Measurements from ENCODE around the gene PHC1.
"Not testable (repeated sequence)": the region's sequence is repeated elsewhere in the genome, so short reads cannot be mapped to it uniquely, and the experiment has no call there.

Gene PHC1

DNA sequence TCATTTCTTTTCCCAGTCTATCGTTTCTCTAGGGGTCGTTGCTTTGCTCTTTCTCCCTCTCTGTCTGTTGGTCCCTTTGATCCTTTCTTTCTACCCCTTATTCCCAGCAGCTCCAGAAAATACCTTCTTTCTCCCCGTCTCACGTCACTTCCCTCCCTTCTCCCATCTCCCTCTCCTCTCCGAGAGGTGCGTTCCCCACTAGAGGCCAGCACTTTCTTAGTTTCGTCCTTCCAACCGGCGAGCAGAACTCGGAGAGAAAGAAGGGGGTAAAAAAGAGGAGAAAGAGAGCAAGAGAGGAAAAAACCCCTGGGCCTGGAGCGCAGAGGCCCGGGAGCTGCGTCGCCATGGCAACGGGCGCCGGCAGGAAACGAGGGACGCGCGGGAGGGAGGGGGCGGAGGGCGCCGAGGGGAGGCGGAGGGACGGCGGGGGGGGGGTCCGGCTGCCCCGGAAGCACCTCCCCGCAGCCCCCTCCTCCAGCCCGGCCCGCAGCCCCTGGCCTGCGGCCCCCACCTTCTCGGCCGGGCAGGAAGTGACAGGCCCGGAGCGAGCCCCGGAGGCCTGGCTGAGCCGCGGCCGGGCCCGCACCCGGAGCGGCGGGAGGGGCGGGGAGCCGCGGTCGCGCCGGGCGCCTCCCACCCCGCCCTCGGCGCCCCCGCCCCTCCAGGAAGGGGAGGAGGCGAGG is at the start of gene PHC1:
Gene PHC1 (plus strand): TSS at position 477 of the 683 bp plus-strand sequence. CDS start 3,169 bp downstream, outside the sequence.
- in situ Hi-C loops (cut with MboI; ENCODE audit: low sequenced_read_pairs), result not testable (repeated sequence)

DNA sequence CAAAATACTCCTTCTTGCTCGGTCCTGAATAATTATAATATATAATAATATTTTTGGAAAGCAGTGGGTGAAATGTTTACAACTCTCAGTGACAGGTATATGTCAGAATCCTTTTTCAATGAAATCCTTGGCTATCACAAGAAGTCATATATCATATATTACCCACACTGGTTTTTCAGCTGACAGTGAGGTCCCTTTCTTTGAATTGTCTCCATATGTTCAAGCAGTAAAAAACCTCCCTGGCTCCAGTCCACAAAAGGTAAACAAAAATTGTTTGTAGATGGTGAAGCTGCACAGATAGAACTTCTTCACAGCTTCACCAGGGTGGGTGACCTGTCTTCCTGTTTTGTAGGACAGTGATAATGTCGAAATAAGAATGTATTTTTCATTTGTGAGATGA is 47.9 kb upstream of the PHC1 start:
- in situ Hi-C loops (cut with MboI; ENCODE audit: low sequenced_read_pairs), result loop anchor here (25.0 kb wide), 1 partner anchor 179 kb away; the partner anchor contains the start of gene RIMKLB

DNA sequence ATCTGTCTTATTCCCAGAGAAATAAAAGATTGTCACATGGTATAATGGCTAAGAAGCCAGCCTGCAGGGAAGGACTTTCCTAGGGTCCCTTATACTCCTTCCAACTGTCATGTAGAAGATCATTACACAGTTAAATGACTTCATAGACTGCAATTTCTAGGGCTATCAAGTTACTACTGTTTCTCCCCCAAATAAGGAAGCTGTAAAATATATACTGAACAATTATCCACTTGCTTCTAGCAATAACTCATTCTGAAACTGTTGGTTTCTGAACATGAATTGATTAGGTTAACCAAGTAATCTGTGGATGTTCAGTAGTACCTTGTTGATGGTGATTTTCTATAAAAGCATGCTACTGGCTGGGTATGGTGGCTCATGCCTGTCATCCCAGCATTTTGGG is 47.3 kb upstream of the PHC1 start:
- in situ Hi-C loops (cut with MboI; ENCODE audit: low sequenced_read_pairs), result loop anchor here (25.0 kb wide), 1 partner anchor 180 kb away; the partner anchor contains the start of gene RIMKLB

DNA sequence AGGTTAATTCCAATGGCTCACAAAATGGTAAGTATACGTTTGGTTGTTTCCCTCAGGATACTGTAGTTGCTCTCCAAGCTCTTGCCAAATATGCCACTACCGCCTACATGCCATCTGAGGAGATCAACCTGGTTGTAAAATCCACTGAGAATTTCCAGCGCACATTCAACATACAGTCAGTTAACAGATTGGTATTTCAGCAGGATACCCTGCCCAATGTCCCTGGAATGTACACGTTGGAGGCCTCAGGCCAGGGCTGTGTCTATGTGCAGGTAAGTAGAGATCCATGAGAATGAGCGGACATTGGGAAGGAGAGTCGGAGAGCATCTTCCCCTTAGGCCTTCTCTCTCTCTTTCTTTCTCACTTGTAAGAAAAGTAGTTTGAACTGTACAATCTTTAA is 46.5 kb upstream of the PHC1 start:
- in situ Hi-C loops (cut with MboI; ENCODE audit: low sequenced_read_pairs), result loop anchor here (25.0 kb wide), 1 partner anchor 180 kb away; the partner anchor contains the start of gene RIMKLB

DNA sequence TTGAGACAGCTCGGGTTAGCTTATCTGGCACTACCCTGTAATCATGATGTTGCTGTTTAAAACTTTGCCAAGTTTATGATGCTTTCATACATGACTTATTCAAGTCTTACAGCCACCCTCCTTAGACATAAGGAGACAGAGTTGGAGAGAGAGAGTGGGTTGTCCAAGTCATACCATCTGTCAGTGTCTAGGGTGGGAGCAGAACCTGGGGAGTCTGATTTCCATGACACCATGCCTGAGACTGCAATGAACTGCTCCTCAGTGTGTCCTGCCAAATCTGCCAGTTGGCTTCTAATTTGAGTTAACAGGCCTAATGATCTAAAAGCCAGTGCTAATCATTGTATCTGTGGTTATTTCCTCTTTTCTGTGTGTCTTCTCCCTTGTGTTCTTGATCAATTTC is 43.7 kb upstream of the PHC1 start:
- in situ Hi-C loops (cut with MboI; ENCODE audit: low sequenced_read_pairs), result loop anchor here (25.0 kb wide), 1 partner anchor 183 kb away; the partner anchor contains the start of gene RIMKLB

DNA sequence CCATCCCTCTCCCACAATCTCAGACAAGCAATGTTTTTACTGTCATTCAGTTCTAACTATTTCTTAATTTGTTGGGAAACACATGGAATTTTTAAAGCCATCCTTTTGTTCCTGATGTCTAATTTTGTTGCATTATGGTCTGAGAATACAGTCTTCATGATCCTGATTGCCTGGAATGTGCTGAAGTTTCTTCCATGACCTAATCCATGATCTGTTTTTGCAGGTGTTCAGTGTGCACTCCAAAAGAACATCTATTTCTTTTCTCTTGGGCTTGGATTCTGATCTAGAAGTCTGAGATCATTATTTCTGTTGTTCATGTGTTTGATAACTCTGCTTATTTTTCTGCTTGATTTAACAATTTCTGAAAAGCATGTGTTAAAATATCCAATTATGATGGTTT is 43.2 kb upstream of the PHC1 start:
- in situ Hi-C loops (cut with MboI; ENCODE audit: low sequenced_read_pairs), result loop anchor here (25.0 kb wide), 1 partner anchor 184 kb away; the partner anchor contains the start of gene RIMKLB

DNA sequence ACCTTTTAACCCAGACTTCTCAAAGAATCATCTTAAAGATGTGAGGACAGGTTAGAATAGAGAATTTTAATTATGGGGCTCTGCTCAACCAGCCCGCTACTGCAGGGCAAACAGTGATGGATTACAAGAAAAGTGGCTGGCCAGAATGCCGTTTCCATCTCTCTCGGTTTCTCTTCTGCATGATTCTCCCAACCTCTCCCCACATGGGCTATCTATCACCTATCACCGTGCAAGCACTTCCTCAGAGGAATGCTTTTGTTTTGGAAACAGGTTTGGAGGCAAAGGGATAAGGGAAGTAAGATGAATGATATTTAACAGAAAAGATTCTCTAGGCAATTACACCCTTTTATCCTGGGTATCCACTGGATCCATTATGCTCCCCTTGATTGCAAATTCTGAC is 37.4 kb upstream of the PHC1 start:
- in situ Hi-C loops (cut with MboI; ENCODE audit: low sequenced_read_pairs), result no loop called here

DNA sequence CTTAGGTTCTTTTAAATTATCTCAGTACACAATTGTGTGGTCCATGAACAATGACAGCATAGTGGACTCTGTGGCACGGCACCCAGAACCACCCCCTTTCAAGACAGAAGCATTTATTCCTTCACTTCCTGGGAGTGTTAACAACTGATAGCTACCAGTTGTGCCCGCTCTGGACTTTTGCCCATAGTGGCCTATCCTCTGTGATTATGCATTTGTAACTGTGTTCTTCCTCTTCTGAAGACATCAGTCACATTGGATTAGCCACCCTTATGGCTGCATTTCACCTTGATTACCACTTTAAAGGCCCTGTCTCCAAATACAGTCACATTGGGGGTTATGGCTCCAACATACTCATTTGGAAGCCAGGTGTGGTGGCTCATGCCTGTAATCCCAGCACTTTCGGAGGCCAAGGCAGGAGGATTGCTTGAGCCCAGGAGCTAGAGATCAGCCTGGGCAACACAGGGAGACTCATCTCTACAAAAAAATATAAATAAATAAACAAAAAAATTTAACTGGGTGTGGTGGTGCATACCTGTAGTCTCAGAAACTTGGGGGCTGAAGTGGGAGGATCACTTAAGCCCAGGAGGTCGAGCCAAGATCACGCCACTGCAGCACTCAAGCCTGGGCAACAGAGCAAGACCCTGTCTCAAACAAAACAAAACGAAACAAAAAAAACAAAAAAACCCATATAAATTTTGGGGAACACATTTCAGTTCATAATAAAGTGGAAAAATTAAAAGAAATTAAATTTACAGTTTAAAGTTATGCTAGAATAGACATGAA is 27.6 kb upstream of the PHC1 start:
- in situ Hi-C loops (cut with MboI; ENCODE audit: low sequenced_read_pairs), result no loop called here

DNA sequence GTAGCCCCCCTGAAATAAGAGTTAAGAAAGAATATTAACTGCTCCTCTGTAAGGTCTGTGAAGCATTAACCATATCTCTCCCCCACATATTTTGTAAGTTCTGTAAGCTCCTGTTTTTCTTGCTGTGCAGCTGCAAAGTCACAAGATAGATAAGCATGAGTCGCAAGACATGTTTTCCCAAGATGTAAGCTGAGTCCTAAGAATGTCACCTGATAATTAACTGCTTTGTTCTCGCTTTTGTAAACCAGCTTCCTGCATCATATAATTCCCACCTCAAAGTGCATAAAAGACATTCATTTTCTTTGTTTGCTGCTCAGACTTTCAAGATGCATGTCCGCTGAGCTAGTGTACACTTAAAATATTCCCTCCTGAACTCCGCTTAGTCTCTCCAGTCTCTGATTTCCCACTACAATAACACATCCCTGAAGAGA is 27.0 kb upstream of the PHC1 start:
- in situ Hi-C loops (cut with MboI; ENCODE audit: low sequenced_read_pairs), result no loop called here

DNA sequence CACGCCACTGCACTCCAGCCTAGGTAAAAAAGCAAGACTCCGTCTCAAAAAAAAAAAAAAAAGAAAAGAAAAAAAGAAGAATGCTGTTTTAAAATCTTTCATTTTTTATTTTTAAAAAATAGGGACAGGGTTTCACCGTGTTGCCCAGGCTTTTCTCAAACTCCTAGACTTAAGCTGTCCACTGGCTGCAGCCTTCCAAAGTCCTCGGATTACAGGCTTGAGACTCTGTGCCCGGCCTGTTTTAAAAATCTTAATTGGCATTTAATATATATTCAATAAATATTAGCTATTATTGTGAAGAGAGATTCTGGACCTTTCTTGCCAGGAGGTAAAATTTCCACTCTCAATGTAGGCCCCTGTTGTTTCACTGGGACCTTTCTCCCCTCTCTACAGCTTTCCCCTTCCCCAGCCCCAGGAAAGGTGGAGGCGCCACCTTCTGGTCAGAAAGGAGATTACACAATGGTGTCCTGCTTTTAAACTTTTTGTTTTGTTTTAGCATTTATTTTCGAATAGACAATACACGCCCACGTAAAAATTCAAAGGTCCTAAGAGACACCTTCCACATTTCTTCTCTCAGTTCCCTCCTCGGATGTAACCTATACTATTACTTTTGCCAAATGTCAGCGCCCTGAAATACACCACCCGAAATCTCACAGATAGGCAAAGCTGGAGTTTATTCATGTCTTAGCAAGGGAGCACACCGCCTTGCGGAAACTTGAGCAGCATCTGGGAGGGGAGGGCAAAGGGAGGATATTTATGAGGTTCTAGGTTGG is 23.8 kb upstream of the PHC1 start:
- in situ Hi-C loops (cut with MboI; ENCODE audit: low sequenced_read_pairs), result loop anchor here (10.0 kb wide), 1 partner anchor 154 kb away; no protein-coding TSS in a partner anchor

DNA sequence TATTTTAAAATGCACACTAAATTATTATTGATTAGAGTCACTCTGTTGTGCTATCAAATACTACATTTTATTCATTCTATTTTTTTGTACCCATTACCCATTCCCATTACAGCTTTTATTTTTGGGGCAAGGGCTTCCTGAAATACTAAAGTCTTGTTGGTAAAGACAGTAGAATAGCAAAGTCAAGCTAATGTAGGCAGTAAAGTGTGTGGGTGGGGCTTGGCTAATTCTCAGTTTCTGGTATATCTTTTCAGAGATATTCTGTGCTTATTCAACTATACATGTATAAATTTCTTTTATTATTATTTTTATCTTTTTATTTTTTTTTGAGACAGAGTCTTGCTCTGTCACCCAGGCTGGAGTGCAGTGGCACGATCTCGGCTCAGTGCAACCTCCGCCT is 22.3 kb upstream of the PHC1 start:
- in situ Hi-C loops (cut with MboI; ENCODE audit: low sequenced_read_pairs), result loop anchor here (10.0 kb wide), 1 partner anchor 153 kb away; no protein-coding TSS in a partner anchor

DNA sequence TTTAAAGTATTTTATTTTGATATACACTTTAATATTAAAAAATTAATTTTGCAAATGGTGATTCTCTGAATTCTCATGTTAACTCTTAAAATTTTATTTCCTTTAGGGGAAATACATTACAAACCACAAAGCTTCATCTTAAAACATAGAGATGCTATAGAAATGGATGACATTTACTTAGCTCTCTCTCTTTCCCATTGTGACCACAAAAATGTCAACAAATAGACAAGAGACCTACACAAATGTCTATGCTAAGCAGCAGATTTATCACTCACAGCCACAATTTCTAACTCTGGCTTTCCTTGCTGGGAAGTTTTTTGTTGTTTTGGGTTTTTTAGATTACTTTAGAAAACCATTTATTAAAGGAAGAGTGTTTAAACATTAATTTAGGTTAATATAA is 19.9 kb upstream of the PHC1 start:
- in situ Hi-C loops (cut with MboI; ENCODE audit: low sequenced_read_pairs), result loop anchor here (10.0 kb wide), 1 partner anchor 150 kb away; no protein-coding TSS in a partner anchor

DNA sequence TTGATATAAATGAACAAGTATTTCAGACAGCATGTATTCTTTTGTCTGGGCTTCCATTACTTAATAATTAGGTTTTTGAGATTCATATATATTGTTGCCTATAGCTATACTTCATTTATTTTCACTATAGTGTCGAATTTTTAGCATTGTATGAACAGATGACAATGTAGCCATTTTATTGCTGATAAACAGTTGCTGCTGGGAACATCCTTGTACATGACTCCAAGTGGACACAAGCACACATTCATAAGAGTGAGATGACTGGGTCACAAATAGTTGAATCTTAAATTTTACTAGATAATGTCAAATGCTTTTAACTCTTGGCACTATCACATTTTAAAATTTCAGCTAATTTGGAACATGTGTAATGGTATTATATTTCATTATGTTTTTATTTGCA is 19.3 kb upstream of the PHC1 start:
- in situ Hi-C loops (cut with MboI; ENCODE audit: low sequenced_read_pairs), result loop anchor here (10.0 kb wide), 1 partner anchor 150 kb away; no protein-coding TSS in a partner anchor

DNA sequence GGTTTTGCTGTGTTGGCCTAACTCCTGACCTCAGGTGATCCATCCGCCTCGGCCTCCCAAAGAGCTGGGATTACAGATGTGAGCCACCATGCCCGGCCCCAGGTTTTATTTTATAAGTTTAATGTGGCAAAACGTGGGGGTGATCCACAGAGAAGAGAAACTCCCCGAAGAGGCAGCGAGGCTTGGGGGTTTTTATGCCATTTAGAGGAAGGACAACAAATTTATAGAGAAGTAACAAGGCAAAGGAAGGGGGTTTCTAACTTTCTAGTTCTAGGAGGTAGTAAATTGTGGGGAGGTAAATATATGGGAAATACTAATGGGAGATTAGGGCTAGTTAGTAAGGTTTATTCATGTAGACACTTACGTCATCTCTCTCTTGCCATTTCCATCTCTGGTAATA is 17.2 kb upstream of the PHC1 start:
- in situ Hi-C loops (cut with MboI; ENCODE audit: low sequenced_read_pairs), result loop anchor here (10.0 kb wide), 1 partner anchor 148 kb away; no protein-coding TSS in a partner anchor

DNA sequence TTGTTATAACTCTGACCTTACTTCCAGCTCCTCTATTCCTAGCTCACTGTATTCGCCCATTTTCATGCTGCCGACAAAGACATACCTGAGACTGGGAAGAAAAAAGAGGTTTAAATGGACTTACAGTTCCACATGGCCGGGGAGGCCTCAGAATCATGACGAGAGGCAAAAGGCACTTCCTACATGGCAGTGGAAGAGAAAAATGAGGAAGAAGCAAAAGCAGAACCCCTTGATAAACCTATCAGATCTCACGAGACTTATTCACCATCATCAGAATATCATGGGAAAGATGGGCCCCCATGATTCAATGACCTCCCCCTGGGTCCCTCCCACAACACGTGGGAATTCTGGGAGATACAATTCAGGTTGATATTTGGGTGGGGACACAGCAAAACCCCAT is 14.5 kb upstream of the PHC1 start:
- in situ Hi-C loops (cut with MboI; ENCODE audit: low sequenced_read_pairs), result loop anchor here (10.0 kb wide), 1 partner anchor 145 kb away; no protein-coding TSS in a partner anchor

DNA sequence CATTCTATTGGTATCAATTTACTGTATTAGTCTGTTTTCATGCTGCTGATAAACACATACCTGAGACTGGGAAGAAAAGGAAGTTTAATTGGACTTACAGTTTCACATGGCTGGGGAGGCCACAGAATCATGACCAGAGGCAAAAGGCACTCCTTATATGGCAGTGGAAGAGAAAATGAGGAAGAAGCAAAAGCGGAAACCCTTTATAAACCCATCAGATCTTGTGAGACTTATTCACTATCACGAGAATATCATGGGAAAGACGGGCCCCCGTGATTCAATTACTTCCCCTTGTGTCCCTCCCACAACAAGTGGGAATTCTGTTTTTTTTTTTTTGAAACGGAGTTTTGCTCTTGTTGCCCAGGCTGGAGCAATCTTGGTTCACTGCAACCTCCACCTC is 11.6 kb upstream of the PHC1 start:
- in situ Hi-C loops (cut with MboI; ENCODE audit: low sequenced_read_pairs), result not testable (repeated sequence)

DNA sequence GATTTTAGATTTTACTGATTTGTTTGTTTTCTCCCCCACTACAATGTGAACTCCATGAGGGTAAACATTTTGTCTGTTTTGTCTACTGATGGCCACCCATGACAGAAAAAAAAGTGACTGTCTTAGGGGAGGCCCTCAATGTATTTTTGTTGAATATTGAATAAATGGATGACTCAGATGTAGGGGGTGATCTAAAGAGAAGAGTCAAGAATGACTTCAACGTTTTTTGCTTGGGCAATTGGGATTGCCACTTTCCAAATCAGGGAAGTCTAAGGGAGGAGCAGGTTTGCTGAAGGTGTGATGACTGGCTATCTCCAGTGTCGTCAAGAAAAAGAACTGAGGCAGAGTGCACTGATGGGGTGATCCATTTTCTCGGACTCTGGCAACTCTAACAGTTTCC is 10.7 kb upstream of the PHC1 start:
- in situ Hi-C loops (cut with MboI; ENCODE audit: low sequenced_read_pairs), result no loop called here

DNA sequence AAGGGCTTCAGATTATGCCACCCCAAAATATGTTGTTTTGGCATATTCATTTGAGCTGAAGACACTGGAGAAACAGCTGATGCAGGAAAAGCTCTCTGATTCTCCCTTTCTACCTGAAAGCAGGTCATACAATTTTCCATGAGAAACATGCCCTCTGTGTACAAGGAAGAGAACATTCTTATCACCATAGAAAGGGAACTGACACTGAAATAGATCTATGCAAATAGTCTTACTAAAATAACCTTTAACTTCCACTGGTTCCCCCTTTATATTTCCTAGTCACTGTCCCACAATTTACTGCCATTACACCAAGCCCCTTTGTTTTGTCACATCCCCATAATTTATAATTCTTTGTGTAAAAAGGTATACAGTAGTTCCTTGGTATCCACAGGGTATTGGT is 9.6 kb upstream of the PHC1 start:
- in situ Hi-C loops (cut with MboI; ENCODE audit: low sequenced_read_pairs), result no loop called here

DNA sequence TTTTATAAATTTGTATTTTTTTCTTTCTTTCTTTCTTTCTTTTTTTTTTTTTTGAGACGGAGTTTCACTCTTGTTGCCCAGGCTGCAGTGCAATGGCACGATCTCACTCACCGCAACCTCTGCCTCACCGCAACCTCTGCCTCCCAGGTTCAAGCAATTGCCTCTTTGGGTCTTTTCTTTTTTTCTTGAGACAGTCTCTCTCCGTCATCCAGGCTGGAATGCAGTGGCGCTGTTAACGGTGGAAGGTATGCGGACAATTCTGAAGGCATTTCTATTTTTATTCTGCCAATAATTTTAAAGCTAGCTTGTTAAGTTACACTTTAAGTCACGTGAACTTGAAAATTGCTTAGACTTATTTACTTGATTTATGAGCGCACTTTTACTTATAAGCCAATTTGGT is 8.8 kb upstream of the PHC1 start:
- in situ Hi-C loops (cut with MboI; ENCODE audit: low sequenced_read_pairs), result no loop called here

DNA sequence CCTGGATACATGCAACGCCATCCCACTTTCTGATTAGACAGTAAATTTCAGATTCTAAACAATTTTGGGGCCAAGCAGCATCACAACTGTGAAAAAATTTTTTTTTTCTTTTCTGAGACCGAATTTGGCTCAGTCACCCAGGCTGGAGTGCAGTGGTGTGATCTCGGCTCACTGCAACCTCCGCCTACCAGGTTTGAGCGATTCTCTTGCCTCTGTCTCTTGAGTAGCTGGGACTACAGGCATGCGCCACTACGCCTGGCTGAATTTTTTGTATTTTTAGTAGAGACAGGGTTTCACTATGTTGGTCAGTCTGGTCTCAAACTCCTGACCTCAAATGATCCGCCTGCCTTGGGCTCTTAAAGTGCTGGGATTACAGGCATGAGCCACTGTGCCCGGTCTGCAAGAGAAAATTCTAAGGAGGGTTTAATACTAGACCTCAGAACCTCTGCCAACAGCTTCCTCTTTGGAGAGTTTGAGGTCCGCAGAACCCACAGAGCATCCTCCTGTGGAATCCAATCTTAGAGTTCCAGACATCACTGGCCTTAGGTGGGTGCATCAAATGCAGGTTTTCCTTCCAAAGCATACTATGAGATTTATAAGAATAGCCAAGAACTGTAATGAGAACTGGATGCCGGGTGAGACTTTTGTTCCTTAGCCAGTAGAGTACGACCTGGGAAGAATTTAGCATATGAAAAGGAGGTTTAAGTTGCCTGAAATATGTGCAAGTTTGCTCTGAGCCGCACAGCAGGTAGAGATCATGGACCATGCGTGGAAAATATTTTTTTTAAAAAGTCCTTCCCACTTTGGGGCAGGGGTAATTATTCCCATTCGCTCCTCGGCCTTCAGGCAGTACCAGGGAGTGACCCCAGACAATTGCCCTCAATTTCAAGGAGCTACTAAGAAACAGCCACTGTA is 7.8 kb upstream of the PHC1 start:
- in situ Hi-C loops (cut with MboI; ENCODE audit: low sequenced_read_pairs), result no loop called here

Measured in HL-60/S4 (cell line).